GM20000 (cell line): ENCODE results near the gene B3GNT7.
A peak's percentile ranks its signal among the peaks of the same experiment; 100 is the strongest.

Experiments used
- DNase-seq: peaks from one replicate; pipeline ENCODE4 v3.0.0; 2012; ENCODE audit warnings: low spot score
- CTCF ChIP-seq: IDR thresholded peaks from 2 replicates; pipeline ENCODE4 v1.5.1; 2012; ENCODE audit warnings: mild to moderate bottlenecking, control low read depth; ENCODE audit errors: extremely low read depth, missing control alignments

The B3GNT7 gene

GRCh38 chr2:231394211-231395141 lies 1.0 kb upstream of the B3GNT7 start:
- peak; percentile 89 for DNase-seq
- peak; percentile 32 for TF ChIP-seq CTCF

GRCh38 chr2:231396058-231396821 lies 730 bp downstream of the B3GNT7 start:
- TF ChIP-seq CTCF = no peak
- peak; percentile 64 for DNase-seq

GRCh38 chr2:231397011-231397927 lies 1.8 kb downstream of the B3GNT7 start:
- no peak for TF ChIP-seq CTCF
- no peak for DNase-seq

GRCh38 chr2:231397928-231398294 lies 2.4 kb downstream of the B3GNT7 start:
- no peak for TF ChIP-seq CTCF
- DNase-seq = no peak

GRCh38 chr2:231398585-231398984 lies 3.1 kb downstream of the B3GNT7 start:
- no peak for DNase-seq
- no peak for TF ChIP-seq CTCF

- DNase-seq = no peak
- TF ChIP-seq CTCF = no peak
These were observed 3.7 kb downstream of the B3GNT7 start for GRCh38 chr2:231399046-231399852.
